Heart right ventricle (tissue), 16 donors: ENCODE results near the gene CYP4F12. TPM values are rescaled to one million over a fixed set of nuclear protein-coding genes. Genes with fewer than 3 reads are reported as not detected.

Source experiments
- ATAC-seq, 8 donors: fragments of 200-7000 bp; cut with Tn5 transposase; one replicate each; pipeline ENCODE4 v1.9.1; 2020; ENCODE audit warnings: mild to moderate bottlenecking in 8 of 8, moderate library complexity in 8 of 8, moderate number of reproducible peaks in 1 of 8
- DNase-seq, 2 donors: peaks; one replicate each; pipeline ENCODE4 v3.0.0-alpha.2; 2020
- H3K27ac ChIP-seq, 10 donors: fragments of 200-600 bp; sonication (generic) in 2 of 10; one replicate each; pipeline versions ENCODE4 v1.5.0 to v1.8.0; 2020 to 2022; ENCODE audit warnings: mild to moderate bottlenecking in 3 of 10
- H3K27me3 ChIP-seq, 7 donors: fragments of 200-600 bp; one replicate each; pipeline ENCODE4 v1.8.0; 2021 to 2022; ENCODE audit warnings: mild to moderate bottlenecking in 2 of 7
- H3K36me3 ChIP-seq, 9 donors: fragments of 200-600 bp; sonication (generic) in 1 of 9; one replicate each; pipeline versions ENCODE4 v1.5.0 to v1.8.0; 2020 to 2022; ENCODE audit warnings: mild to moderate bottlenecking in 2 of 9
- H3K4me1 ChIP-seq, 9 donors: fragments of 200-600 bp; sonication (generic) in 1 of 9; one replicate each; pipeline versions ENCODE4 v1.5.0 to v1.8.0; 2020 to 2022; ENCODE audit warnings: mild to moderate bottlenecking in 4 of 9
- H3K4me3 ChIP-seq, 10 donors: fragments of 200-600 bp; sonication (generic) in 2 of 10; one replicate each; pipeline versions ENCODE4 v1.5.0 to v1.8.0; 2020 to 2022; ENCODE audit warnings: mild to moderate bottlenecking in 7 of 10, moderate library complexity in 2 of 10
- H3K9me3 ChIP-seq, 11 donors: fragments of 200-600 bp in 10 of 11; sonication (generic) in 2 of 11; one replicate each; pipeline versions ENCODE4 v1.5.0 to v1.8.0; 2013 to 2022; ENCODE audit warnings: mild to moderate bottlenecking in 2 of 11, control low read depth in 1 of 11, moderate library complexity in 1 of 11
- WGBS, 2 donors: extraction: QIAGEN DNeasy Blood & Tissue Kit; methylation state at CpG; one replicate each; pipeline ENCODE4 v1.1.7; 2013; ENCODE audit warnings: inconsistent platforms in 1 of 2; 5-methylcytosine and 5-hydroxymethylcytosine counted together
- intact Hi-C, 10 donors: fragments of 100-400 bp; cut with DNase I; formaldehyde crosslinking; loops; one replicate each; pipeline versions ENCODE4 v1.11.1 to v1.14.2; 2022
- polyA plus RNA-seq, 2 donors: library from polyadenylated mRNA; stranded (reverse); fragments of 200-250 nt; gene quantifications; one replicate each; pipeline ENCODE4 v1.2.3, GENCODE V29; 2013
- total RNA-seq, 10 donors: library from RNA; stranded (reverse); fragmentation: NEBNext Ultra II Directional in 3 of 10; extraction: Animal tissue kit (Norgen Biotek cat#: 25700) in 3 of 10; gene quantifications; one replicate each; pipeline versions ENCODE4 v1.2.1 to v1.2.4, GENCODE V29; 2021 to 2023
- TF ChIP-seq, protein P1 (sequence below), 9 donors: fragments of 200-600 bp; sonication (generic) in 2 of 9; IDR thresholded peaks; one replicate each; pipeline versions ENCODE4 v1.5.0 to v1.8.0; 2021 to 2022; ENCODE audit warnings: antibody characterized with exemption in 9 of 9, mild to moderate bottlenecking in 5 of 9, moderate library complexity in 1 of 9
- donor health status: Arrhythmogenic right ventricular cardiomyopathy.
- donor health status: ischemic (EF 13 %, LVEDD 7.1; RV severe dilation, severe dysfunction).
- donor health status: healthy with polysubstance abuse.
- donor health status: DM: no; HTN: yes; CAD: no.
- donor health status: DM: no; HTN: no; CAD: no.
- donor health status: ischemic (EF 25% LVEDD 6.9; RV normal size, moderate dysfunction).
- donor health status: ischemic (EF 25% LVEDD 5.7; RV mildly dilated, moderate dysfunction).
- donor health status: healthy.
- donor health status: DM: yes; HTN: yes; CAD: no.
- donor health status: Ischemic cardiomyopathy.
- donor health status: ischemic (EF 35%, LVEDD 5.7; RV mildly dilated, moderate dysfunction).
- donor health status: nonischemic (EF 11% LVEDD 7.7; RV severe dilation, severe dysfunction).
- donor health status: DM: yes; HTN: yes; CAD: no.
- donor health status: PGD.
- donor health status: ischemic (EF 29% LVEDD 5.4; RV normal size, mild dysfunction).
- donor health status: nonischemic (EF 23%, LVEDD 6.1; RV moderate dilation, normal function).

The CYP4F12 gene
- total and polyA plus RNA-seq, 12 donors: 0.92 to 17.3 (median 2.7) TPM

DNA sequence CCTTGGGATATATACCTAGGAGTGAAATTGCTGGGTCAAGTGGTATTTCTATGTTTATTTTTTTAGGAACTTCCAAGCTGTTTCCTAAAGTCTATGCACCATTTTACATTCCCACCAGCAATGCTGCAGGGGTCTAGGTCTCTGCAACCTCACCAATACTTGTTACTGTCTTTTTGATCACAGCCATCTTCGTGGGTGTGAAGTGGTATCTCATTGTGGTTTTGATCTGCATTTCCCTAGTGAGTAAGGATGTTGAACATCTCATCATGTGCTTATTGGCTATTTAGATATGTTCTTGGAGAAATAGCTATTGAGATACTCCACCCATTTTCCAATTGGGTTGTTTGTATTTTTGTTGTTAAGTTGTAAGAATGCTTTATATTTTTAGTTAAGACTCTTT is 57.7 kb downstream of the CYP4F12 start:
- 29 to 56% methylated on average over 1 of the region's 1 CpG for WGBS, 2 donors
- Histone ChIP-seq H3K4me1 (peaks cover 0 to 6% (median 0%) of the 10 kb centered on the region in 9 donors), H3K4me3 (no peak overlapping the region), H3K36me3 (no peaks in the 10 kb centered on the region), H3K9me3 (peaks cover 0 to 7% (median 0%) of the 10 kb centered on the region in 11 donors), H3K27ac (no peak overlapping the region), H3K27me3 (peaks cover 0 to 11% (median 4%) of the 10 kb centered on the region in 7 donors)
- intact Hi-C loops: loop anchor here in 1 of 10 donors (5.0 kb wide), 1 partner anchor 52 kb away; no protein-coding TSS in a partner anchor
- ATAC-seq (no peak), DNase-seq (no peak)
- TF ChIP-seq, protein P1, sequence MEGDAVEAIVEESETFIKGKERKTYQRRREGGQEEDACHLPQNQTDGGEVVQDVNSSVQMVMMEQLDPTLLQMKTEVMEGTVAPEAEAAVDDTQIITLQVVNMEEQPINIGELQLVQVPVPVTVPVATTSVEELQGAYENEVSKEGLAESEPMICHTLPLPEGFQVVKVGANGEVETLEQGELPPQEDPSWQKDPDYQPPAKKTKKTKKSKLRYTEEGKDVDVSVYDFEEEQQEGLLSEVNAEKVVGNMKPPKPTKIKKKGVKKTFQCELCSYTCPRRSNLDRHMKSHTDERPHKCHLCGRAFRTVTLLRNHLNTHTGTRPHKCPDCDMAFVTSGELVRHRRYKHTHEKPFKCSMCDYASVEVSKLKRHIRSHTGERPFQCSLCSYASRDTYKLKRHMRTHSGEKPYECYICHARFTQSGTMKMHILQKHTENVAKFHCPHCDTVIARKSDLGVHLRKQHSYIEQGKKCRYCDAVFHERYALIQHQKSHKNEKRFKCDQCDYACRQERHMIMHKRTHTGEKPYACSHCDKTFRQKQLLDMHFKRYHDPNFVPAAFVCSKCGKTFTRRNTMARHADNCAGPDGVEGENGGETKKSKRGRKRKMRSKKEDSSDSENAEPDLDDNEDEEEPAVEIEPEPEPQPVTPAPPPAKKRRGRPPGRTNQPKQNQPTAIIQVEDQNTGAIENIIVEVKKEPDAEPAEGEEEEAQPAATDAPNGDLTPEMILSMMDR (IDR thresholded peaks at IDR 0.05): no peak

DNA sequence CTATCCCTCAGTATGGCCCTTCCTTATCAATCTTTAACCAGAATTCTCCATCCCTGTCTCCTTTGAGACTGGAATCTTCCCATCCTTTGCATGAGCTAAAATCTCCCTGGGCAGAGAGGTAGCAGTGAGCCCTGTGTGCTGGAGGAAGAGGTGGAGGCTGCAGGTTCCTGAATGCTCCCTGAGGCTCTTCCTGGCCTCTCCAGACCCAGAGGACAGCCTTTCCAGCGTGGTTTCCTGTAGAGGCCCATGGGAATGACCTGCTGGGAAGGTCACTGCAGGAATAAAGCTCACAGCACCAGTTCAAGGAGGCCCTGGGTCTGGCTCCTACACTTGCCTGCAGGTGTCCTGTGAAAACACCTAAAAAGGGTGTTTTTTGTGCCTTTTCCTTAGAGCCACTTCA is 59.5 kb downstream of the CYP4F12 start:
- peak overlapping the region in 2 of 10 donors; percentile 1 to 46 for H3K27ac ChIP-seq
- TF ChIP-seq, protein P1 (IDR thresholded peaks at IDR 0.05): no peak
- peaks cover 0 to 7% (median under 1%) of the 10 kb centered on the region in 7 donors for H3K27me3 ChIP-seq
- peaks cover 0 to 6% (median 0%) of the 10 kb centered on the region in 9 donors for H3K4me1 ChIP-seq
- H3K4me3 ChIP-seq: no peak overlapping the region
- ATAC-seq: peak in 5 of 8 donors; percentile 25 to 80 (median 42)
- 0 to 4% methylated on average over 1 of the region's 1 CpG for WGBS, 2 donors
- no peak for DNase-seq
- intact Hi-C loops: loop anchor here in 1 of 10 donors (5.0 kb wide), 1 partner anchor 50 kb away; no protein-coding TSS in a partner anchor
- no peaks in the 10 kb centered on the region for H3K36me3 ChIP-seq
- peaks cover 0 to 7% (median 0%) of the 10 kb centered on the region in 11 donors for H3K9me3 ChIP-seq

DNA sequence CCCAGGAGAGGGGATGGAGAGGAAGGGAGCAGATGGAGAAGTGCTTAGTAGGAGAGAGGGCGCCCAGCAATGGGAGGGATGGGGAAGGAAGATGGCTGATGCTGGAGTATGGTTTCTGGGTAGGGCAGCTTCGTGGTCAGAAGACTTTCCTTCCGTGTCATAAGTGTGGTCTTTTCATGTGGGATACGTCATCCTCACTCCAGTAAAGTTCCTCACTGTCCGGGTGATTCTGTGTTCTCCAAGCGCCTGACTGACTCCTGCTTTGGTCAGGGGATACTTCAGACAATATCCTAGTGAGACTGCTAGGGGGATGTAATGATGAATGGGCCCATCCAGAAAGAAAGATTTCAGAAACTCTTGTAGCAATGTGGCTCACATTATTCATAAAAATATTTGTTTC is 61.0 kb downstream of the CYP4F12 start:
- Histone ChIP-seq H3K9me3 (peaks cover 0 to 7% (median 0%) of the 10 kb centered on the region in 11 donors), H3K36me3 (no peaks in the 10 kb centered on the region), H3K27ac (no peak overlapping the region), H3K4me3 (no peak overlapping the region), H3K27me3 (peaks cover 0 to 5% (median 0%) of the 10 kb centered on the region in 7 donors), H3K4me1 (peaks cover 0 to 6% (median 0%) of the 10 kb centered on the region in 9 donors)
- TF ChIP-seq, protein P1 (IDR thresholded peaks at IDR 0.05): no peak
- no peak for DNase-seq
- WGBS, 2 donors: 57 to 63% methylated on average over 6 of the region's 6 CpGs
- no peak for ATAC-seq
- intact Hi-C loops: loop anchor here in 1 of 10 donors (5.0 kb wide), 1 partner anchor 48 kb away; no protein-coding TSS in a partner anchor

DNA sequence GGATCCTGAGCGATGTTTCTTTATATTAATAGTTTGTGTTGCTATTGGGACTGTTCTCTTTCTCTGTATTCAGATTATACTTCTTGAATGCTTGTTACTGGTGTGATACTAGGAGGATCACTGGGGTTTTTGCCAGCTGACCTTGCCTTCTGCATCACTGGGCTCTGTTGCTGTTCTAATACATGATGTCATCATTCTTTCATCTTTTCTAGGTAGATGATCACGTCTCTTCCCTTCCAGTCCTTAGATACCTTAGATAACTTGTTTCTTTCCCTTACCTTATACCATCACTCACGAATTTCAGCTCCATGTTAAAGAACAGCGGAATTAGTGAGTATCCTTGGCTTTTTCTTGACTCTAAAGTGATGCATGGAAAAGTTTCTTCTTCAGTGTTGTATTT is 64.8 kb downstream of the CYP4F12 start, which contains the start of gene OR10H3:
TSS of gene OR10H3 (plus strand) at position 264 of the 400 bp plus-strand sequence. CDS start 3,408 bp downstream, outside the sequence.
- Histone ChIP-seq H3K4me3 (no peak within 1 kb of the TSS), H3K9me3 (peaks cover 0 to 25% (median 16%) of the 10 kb centered on the region in 11 donors), H3K36me3 (no peaks in the 10 kb centered on the region), H3K27me3 (peaks cover 0 to 5% (median 0%) of the 10 kb centered on the region in 7 donors), H3K27ac (no peak within 1 kb of the TSS), H3K4me1 (peaks cover 0 to 4% (median 0%) of the 10 kb centered on the region in 9 donors)
- 55 to 66% methylated on average over 4 of the region's 4 CpGs for whole genome bisulfite sequencing, 2 donors
- TF ChIP-seq, protein P1 (IDR thresholded peaks at IDR 0.05): no peak
- no peak for ATAC-seq
- no peak for DNase-seq
- intact Hi-C loops: no loop called here
